Embryonic facial prominence (tissue), 1 donor: Measurements from ENCODE around the gene C2CD5.

Experiments
- DNase-seq: peaks from one replicate; pipeline ENCODE4 v3.0.0-alpha.2; 2016; ENCODE audit errors: extremely low spot score

Gene C2CD5

DNA sequence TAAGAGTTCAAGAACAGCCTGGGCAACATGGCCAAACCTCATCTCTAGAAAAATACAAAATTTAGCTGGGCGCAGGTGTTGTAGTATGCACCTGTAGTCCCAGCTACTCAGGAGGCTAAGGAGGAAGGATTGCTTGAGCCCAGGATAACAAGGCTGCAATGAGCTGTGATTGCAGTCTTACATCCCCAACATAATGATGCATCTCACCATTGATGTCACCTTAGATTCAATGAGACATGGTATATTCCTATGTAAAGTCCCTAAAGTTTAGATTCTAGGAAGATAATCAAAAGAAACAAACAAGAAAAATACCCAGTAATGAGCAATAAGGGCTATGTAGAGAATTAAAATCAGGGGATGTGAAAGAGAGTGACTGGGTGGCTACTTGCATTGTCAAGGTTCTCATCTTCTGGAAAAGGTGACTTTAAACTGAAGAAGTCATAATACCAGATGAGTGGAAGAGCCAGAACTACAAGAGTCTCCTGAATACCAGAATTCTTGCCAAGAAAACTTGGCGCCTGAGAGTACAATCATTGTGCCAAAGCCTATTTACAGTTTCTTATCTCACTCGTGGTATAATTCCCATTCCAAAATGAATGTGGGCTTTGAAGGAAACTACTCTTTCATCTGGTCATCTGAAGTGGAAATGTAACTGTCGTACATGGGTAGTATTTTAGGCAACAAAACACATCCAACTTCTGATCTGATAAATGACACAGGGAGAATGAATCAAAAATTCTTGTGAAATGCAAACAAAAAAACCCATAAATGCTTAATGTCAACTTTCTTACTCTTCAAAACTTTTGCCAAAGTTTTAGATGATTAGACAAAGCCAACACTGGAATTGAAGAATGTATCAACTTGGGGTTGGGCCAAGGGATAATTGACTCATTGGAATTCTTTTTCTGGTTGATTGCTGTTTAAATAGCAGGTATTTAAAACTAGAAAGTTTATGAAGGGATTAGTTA is 128.7 kb downstream of the C2CD5 start:
- no peak for DNase-seq

DNA sequence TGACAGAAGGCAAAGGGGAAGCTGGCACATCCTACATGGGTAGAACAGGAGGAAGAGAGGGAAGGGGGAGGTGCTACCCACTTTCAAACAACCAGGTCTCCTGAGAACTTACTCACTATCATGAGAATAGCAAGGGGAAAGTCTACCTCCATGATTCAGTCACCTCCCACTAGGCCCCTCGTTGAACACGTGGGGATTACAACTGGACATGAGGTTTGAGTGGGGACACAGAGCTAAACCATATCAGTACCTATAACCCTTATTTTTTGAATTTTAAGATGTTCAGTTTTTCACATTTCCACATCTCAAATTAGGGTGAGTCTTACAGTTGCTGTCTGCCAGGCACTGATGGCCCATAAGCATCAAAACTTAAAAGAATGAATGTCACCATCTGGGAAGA is 129.6 kb downstream of the C2CD5 start:
- DNase-seq: no peak

DNA sequence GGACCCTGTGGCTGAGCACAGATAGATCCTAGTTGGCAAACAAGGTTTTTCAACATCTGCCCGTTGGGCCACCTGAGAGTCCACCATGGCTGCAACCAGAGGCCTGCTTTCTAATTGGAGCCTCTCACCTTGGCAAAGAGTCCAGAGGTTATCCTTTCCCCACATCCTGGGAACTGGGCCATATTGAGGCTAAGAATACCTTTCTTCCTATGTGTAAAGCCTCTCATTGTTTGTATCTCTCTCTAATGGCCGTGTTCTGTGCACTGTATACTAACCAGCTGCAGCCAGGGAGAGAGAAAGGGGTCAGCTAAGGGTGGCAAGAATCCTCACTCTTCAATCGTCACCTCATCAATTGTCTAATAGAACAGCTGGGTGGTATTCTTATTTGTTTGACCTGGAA is 130.8 kb downstream of the C2CD5 start:
- no peak for DNase-seq

DNA sequence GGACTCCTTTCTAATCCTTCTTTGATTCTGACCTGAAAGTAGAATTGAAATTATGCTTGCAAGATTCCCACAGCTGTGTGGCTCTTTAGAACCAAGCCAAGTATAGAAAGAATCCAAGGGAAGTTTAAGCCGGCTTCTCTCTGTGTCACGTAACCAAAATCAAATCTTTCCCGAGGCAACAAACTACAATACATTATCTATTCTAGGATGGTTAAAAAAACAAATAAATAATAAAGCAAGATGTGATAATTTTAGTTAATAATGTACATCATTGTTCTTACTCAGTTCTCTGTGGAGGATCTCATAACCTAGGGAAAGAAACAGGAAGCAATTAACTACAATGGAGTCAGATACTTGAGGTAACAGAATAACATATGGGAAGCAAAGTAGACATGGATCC is 131.8 kb downstream of the C2CD5 start:
- DNase-seq: no peak

DNA sequence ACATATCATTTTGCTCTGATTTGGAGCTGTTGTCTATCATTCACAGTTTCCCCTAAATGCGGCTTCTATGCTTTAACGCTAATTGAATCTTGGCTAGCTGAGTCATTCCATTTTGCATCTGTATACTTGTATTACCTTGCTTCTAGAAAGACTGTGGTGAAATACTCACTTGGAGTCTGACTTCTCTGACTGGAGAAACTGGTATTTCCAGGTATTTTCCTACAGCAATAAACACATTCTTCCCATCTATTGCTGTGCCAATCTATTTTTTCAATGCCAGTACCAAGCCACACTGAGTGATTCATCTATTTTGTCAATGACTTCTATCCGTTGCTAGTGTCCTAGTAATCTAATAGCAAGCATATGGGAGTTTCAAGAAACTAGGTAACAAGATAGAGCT is 133.9 kb downstream of the C2CD5 start:
- no peak for DNase-seq

DNA sequence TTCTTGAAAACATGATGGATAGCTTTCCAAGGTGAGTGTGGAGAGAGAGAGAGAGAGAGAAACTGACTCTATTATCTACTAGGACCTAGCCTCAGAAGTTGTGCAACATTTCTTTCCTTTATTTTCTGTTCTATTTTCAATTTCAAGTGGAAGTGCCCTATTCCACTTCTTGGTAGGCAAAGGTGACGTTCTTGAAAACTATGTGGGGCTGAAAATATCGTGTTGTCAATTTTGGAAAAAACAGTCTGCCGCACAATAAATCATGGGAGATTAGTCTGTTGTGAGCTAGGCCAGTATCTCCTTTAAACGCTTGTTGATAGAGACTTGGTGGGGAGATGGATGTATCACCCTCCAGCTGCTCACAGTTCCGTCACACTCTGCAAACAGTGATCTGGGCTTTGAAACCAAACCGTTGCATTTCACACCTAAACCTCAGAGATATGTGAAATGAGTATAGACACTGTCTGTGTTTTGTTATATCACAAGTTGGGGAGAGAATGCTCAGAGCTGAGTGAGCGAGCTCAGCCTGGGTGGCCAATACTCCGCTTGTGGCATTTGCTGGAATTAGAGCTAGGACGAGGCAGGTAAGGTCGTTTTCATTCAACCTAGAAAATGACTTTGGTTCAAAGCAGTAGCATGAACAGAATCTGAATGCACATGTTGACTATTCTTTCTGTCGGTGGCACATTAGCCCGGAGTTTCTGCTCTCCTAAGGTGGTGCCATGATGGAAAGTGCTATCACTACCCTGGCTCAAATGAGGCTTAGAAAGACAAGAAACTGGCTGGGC is 134.8 kb downstream of the C2CD5 start:
- no peak for DNase-seq

DNA sequence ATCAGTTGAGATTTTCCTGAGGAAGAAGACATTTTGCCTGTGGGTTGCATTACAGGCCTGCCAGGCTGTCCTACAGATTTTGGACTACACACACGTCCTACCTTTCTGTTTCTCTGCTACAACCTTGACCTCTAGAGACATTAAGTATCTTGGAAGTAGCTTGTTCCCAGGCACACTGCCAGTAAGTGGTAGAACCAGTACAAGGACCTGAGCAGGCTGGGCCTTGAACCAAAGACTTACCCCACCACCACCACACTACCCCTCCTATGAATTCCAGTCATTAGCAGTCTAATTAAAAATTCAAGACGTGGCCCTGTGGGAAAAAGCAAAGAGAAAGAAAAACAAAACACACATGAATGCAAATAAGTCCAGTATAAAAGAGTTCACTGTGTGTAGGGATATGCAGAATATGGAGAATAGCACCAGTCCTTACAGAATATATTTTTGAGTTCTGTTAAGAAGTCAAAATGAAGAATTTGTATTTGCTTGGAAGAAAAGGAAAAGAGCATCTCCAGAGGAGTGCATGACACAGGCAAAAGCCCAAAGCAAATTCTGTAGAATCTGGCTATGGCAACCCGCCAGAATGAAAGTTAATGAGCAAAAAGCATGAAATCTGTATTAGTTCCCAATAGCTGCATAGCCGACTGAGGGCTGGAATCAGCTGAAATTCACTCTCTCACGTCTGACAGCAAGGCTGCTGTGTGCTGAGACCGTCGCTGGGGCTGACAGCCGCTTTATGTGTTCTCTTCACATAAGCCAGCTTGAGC is 135.5 kb downstream of the C2CD5 start:
- peak; percentile 22 for DNase-seq

DNA sequence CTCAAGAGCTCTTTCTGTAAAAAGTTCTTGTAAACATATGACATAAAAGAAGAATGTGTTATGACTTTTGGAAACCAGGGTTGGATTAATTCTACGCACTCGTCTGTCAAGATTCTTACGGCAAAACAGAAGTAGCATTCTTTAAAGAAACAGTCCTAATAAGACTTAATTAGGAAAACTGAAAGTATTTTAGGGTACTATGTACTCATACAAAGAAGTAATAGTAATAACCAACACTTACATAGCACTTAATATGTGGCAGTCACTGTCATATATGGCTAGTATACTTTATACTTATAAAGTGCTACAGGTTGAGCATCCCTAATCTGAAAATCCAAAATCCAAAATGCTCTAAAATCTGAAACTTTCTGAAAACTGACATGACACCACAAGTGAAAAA is 136.9 kb downstream of the C2CD5 start:
- no peak for DNase-seq

DNA sequence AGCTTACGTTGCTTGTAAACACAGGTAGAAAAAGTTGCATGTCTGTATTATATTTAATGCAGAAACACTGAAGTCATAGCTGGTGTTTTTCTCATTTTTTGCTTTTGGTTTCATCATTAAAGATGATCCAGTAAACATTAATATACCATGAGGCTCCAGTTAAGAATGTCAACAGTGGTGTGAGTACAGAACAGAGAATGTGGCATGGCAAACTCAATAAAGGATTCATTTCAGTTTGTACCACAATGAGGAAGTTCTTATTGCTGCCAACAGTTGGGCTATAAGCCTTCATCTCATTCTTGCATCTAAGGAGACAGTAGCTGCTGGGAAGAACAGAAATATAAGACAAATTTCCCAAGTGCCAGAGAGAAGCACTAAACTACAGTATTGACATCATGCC is 137.7 kb downstream of the C2CD5 start:
- no peak for DNase-seq

DNA sequence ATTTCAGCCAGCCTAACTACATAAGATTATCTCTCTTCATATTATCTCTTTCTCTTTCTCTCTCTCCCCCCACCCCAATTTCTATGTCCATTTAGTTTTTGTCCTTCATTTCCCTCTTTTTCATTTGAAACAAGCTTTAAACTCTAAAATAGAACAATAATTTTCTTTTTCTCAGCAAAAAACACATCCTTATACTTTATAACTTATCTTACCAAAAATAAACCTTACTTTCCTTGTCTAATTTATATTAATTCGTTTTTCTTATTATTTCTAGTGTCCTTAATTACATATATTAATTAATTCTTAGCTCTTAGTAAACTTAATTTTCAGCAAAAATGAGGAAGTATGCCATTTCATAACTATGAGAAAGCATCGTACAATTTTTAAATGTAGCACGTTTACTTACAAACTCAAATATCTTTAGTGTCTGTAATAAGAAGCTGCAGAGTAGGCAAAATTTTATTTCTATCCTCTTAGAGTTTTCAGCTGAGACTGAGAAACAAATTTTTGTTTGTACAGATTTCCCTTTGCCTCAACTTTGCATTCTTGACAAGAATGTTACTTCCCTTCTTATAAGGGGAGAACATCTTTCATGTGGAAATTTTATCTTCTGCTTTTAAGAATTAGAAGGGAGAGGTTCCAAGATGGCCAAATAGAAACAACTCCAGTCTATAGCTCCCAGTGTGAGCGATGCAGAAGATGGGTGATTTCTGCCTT is 144.7 kb downstream of the C2CD5 start:
- DNase-seq: no peak
